AG09319 (cell line): ENCODE measurements around the gene SLC30A7.
"Not testable (repeated sequence)": the region's sequence is repeated elsewhere in the genome, so short reads cannot be mapped to it uniquely, and the experiment has no call there.

Experiments used
- DNase-seq: peaks from one replicate; pipeline ENCODE4 v3.0.0-alpha.2; 2010; ENCODE audit warnings: low read depth; ENCODE audit errors: extremely low read depth
- CTCF ChIP-seq: IDR thresholded peaks from 2 replicates; pipeline ENCODE4 v1.5.1; 2011; ENCODE audit warnings: low read depth, mild to moderate bottlenecking, inconsistent platforms, low read length, moderate library complexity

The SLC30A7 gene

DNA sequence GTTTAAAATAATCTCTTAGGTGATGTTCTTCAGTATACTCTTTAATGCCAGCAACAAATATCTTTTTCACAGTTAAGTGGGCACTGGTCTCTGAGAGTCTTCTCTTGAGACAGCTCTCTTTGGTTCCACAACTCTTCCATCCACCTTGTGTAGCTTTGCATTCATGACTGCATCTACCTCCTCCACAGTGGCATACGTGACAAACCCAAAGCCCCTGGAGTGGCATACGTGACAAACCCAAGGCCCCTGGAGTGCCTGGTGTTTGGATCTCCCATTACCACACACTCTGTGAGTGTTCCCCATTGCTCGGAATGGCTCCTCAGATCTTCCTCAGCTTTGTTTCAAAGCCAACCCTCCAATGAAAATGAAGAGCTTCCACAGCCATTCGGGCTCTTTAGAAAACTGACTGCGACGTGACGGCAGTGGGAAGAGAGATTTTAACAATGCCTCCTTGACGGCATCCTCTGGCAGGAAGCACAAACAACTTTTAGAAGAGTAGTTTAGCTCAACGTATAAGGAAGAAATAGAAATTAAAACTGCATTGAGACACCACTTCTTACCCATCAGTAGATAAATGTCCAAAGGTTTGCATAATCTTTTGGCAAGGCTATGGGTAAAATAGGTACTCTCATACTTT lies 45.8 kb downstream of the SLC30A7 start:
- no peak for DNase-seq
- no peak for TF ChIP-seq CTCF

GRCh38 chr1:100942304-100943046 lies 46.6 kb downstream of the SLC30A7 start:
- no peak for DNase-seq
- no peak for TF ChIP-seq CTCF

DNA sequence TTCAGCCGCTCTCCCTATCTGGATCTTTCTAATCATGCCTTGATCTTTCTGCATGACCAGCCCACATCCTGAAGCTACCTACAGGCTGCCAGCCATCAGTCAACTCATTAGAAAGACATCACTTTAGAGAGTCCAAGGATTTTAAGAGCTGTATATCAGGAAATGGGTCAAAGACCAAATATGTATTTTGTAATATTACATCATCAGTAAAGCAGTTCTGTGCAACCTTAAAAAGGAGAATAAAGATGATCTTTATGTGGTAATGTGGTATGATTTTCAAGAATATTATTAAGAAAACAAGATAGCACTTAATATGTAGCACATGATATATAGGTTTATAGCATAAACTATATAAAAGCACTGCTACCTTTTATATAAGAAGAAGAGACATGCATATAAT lies 47.6 kb downstream of the SLC30A7 start:
- TF ChIP-seq CTCF, result no peak
- no peak for DNase-seq

DNA sequence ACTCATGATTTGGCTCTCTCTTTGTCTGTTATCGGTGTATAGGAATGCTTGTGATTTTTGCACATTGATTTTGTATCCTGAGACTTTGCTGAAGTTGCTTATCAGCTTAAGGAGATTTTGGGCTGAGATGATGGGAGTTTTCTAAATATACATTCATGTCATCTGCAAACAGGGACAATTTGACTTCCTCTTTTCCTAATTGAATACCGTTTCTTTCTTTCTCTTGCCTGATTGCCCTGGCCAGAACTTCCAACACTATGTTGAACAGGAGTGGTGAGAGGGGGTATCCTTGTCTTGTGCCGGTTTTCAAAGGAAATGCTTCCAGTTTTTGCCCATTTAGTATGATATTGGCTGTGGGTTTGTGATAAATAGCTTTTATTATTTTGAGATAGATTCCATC lies 50.2 kb downstream of the SLC30A7 start:
- not testable (repeated sequence) for DNase-seq

DNA sequence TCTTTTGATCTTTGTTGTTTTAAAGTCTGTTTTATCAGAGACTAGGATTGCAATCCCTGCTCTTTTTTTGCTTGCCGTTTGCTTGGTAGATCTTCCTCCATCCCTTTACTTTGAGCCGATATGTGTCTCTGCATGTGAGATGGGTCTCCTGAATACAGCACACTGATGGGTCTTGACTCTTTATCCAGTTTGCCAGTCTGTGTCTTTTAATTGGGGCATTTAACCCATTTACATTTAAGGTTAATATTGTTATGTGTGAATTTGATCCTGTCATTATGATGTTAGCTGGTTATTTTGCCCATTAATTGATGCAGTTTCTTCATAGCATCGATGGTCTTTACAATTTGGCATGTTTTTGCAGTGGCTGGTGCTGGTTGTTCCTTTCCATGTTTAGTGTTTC lies 51.9 kb downstream of the SLC30A7 start:
- DNase-seq, result not testable (repeated sequence)

GRCh38 chr1:100948721-100949405 lies 53.0 kb downstream of the SLC30A7 start:
- DNase-seq, result not testable (repeated sequence)

- DNase-seq, result not testable (repeated sequence)
Observed at GRCh38 chr1:100949515-100950158, 53.7 kb downstream of the SLC30A7 start.

DNA sequence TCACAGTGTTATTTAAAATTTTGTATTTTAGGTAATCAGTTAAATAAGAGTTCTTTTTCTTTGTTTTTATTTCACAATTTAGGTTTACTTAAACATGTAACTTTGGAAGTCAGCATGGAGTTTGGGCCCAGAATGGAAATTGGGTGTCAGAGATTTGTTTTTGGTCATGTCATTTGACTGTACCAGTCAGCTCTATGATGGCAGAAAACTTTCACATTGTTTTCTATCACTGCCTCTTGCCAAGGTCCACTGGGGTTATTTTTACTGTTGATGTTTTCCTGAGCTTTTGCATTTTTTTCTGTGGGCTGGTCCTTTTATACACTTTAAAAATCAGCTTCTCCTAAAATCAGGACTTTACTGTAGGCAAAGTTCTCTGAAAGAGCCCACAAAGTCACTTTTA lies 54.4 kb downstream of the SLC30A7 start:
- DNase-seq, result no peak
- no peak for TF ChIP-seq CTCF

- no peak for TF ChIP-seq CTCF
Observed at GRCh38 chr1:100950781-100951180, 54.9 kb downstream of the SLC30A7 start.

More at GRCh38 chr1:100950781-100951180, 54.9 kb downstream of the SLC30A7 start:
- DNase-seq, result no peak
